HG03469 (cell line): ENCODE measurements around the gene RARS2.
A peak's percentile ranks its signal among the peaks of the same experiment; 100 is the strongest.
"Not testable (repeated sequence)": the region's sequence is repeated elsewhere in the genome, so short reads cannot be mapped to it uniquely, and the experiment has no call there.

Experiments used
- ATAC-seq: cut with Tn5 transposase; IDR thresholded peaks from one replicate; pipeline ENCODE4 v1.9.1; 2021; ENCODE audit warnings: mild to moderate bottlenecking, moderate library complexity, moderate number of reproducible peaks; ENCODE audit not compliant: unreplicated experiment

Gene RARS2

GRCh38 chr6:87504441-87504840 is 85.3 kb downstream of the RARS2 start:
- ATAC-seq, result no peak

DNA sequence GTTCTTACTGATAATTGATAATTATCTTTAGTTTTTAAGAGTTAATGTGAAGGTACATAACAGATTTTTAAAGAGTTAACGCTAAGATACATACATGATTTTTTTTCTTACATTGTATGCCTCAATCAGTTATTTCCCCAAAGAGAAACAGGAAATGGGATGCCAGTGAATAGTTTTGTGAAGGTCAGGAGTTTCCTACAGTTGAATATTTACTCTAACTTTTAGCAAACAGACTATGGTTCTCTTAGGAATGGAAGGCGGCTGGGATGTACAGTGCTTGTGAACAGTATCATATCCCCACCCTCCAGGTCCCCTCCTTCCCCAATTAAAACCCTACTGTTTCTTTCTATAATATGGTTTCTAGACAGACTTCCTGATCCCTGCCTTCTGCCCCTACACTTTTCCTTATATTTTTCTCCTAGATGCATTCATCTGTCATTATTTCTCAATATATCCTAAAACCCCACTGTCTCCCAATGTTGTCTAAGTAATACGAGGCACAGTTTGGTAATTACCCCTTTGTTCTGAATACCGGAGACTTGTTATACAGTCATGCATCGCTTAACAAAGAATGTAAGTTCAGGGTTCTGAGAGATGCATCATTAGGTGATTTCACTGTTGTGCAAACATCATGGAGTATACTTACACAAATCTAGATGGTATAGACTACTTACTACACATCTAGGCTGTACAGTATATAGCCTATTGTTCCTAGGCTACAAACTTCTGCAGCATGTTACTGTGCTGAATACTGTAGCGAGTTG is 87.8 kb downstream of the RARS2 start:
- no peak for ATAC-seq

DNA sequence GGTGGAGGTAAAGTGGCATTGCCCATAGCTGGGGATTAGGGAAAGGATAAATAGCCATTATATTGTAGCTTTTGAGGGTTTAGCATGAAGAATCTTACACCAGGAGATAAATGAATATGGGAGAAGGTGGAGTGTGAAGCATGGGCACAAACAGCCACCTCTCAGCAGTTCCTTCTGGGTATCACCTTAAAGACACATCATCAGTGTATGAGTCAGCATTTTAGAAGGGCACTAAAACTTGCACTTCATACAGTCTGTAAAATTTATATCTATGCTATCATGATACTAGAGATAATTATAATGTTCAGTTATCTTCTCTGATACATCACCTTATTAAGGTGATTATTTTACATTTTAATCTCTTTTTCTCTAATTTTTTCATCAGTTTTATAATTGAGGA is 91.7 kb downstream of the RARS2 start:
- ATAC-seq, result no peak

DNA sequence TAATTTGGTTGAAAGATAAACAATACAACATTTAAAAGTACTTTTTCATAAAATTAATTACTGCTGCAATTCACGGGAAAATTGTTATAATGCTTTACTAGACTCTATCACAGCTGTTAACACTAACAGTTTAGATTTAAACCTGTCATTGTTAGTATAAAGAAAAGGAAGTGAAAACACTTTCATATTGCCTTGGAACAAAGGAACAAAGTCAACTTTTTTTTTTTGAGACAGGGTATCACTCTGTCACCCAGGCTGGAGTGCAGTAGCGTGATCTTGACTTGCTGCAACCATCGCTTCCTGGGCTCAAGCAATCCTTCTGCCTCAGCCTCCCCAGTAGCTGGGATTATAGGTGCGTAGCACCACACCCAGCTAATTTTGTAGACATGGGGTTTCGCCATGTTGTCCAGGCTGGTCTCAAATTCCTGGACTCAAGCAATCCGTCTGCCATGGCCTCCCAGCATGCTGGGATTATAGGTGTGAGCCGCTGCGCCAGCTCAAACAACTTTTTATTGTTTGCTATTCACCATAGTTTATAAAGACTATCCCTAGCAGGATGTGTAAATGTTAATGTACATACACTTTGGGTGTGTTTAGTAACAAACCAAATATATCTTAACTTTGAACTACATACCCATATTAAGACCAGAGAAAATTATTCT is 94.9 kb downstream of the RARS2 start:
- no peak for ATAC-seq

DNA sequence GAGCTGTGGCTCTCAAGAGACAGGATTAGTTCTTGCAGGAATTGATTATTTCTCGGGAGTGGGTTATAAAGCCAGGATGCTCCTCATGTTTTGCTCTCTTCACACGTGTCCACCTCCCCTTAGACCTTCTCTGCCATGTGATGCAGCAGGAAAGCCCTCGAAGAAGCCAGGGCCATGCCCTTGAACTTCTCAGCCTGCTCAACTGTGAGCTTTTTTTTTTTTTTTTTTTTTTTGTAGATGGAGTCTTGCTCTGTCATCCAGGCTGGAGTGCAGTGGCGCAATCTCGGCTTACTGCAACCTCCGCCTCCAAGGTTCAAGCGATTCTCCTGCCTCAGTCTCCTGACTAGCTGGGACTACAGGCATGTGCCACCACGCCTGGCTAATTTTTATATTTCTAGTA is 100.5 kb downstream of the RARS2 start:
- not testable (repeated sequence) for ATAC-seq

DNA sequence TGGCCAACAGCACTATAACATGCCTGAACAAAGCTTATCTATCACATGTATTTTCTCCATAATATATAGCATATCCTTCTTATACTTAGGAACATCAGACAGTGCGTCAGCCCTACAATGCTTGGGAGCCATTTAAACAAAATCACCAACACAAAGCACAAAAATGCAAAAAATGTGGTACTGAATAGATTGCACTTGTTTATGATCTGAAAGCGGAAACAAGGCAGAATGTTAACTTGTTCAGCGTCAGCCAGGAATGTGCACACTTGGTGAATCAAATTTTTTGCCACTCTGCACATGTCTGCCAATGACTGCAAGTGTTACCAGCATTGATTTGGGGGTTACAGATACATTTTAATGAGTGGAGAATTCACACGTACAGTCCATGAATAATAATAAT is 102.2 kb downstream of the RARS2 start:
- no peak for ATAC-seq

GRCh38 chr6:87484491-87484890 is 105.3 kb downstream of the RARS2 start:
- ATAC-seq, result no peak

DNA sequence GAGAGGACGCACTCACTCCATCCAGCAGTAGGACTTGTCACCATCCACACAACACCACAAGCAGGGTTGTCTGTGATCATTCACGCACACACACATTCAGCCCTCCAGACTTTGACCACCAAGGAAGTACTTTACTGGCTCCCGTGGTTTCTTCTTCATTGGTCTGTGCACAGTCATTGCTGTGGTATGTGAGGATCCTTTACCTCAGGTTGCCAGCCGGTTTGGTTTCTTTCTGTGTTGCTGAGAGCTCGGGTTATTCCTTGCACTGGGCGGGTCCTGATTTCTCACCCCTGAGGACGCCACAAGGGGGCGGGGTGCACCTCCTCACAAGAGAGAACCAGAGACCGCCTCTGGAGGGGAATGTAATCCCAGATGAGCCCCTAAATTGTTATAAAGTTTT is 105.9 kb downstream of the RARS2 start:
- ATAC-seq, result no peak

DNA sequence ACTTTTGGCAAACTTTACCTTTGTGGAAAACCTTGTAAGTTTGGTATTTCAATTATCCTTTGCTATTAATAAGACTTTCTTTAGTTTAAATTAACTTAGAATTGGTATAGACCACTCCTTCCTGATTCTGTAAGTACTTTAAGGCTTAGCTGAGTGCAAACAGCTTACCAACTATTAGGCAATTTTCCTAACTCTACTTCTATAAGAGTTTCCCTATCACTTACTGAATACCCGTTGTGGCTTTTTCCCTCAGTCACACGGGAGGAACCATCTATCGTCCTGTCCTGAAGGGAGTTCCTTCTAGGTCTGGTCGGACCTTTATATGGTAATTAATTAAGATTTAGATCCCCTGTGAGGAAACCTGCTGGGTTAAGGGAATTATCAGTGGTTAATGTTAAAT is 107.4 kb downstream of the RARS2 start:
- no peak for ATAC-seq

DNA sequence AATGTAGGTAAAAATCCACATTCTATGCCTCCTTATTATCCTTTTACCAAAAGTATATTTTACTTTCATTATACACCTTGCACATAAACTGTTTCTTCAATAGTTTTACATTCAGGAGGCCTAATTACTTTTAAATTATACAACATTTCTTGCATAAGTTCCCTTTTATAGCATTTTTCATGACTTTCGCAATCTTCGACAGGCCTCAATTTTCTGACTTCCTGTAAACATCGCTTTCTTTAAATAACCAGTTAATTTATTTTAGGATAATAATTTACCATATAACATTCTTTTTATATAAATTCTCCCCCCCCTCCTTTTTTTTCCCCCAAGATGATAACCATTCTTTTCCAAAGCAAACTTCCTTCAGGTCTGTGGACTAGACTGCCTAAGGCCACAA is 107.9 kb downstream of the RARS2 start:
- no peak for ATAC-seq

DNA sequence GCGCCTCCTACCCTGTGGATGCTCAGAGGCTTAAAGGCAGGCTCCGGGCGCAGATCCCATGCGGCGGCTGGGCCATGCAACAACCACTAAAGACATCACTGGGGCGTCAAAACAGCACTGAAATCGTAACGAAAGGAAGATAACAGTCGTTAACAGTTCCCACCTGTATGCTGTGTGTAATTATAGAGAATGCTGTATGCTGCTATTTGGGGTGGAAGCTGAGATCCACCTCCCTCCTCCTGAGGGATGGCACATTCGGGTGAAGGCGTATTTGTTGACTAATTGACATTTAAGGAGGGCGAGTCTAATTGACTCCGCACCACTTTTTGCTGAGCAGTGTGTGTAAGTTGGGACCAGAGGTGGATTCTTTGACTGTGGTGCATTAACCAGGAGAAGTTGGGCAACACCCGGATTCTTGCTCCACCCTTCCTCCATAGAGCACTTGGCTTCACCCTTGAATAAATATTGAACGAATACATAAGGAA is 116.3 kb downstream of the RARS2 start:
- peak; percentile 47 for ATAC-seq

DNA sequence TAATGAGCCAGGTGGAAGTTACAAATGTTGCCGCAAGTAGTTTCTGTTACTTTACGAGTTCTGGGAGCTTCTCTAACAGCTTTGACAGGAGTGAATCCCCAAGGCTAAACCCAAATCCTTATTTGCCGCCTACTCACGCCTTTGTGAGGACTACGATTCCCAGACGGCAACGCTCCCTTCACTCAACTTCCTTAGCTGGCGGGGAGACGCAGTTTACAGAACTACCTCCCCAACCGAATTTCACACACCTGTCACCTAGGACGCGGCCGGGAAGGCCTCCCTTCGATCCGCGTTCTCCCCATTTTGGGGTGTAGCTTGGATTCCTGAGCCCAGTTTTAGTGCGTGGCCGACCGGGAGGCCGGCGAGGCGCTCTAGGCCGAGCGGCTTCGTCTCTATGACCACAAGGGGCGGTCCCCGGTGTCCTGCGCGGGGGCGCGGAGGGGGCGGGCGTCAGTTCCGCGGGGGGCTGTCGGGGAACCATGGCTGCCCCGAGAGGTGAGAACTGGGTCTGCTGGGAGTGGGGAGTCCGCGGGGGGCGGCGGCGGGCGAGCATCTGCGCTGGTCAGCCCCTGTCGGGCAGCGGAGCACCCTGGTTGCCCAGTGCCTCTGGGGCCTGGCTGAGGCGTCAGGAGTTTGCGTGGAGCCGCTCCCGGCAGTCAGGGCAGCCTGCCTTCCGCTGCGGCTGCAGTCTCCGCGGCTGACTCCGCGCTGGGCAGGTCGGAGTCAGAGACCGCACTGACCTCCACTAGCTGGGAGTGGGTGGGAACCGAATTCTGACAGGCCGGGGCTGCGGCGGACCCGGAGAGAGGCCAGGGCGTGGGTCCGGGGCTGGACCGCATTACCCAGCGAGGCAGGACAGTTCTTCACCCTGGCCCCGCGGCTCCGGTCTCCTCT is 117.0 kb downstream of the RARS2 start, which contains the start of gene SLC35A1:
Gene SLC35A1 (plus strand): TSS at position 450 of the 894 bp plus-strand sequence. CDS start 30 bp downstream, at position 480.
- ATAC-seq, result peak; percentile 66

GRCh38 chr6:87465051-87465450 is 124.7 kb downstream of the RARS2 start:
- ATAC-seq, result no peak
